ENCODE results near the gene ITGA2. TPM values are rescaled to one million over a fixed set of nuclear protein-coding genes. Genes with fewer than 3 reads are reported as not detected.
"Not testable (repeated sequence)": the region's sequence is repeated elsewhere in the genome, so short reads cannot be mapped to it uniquely, and the experiment has no call there.

Gene ITGA2
- total and polyA plus RNA-seq, 4 donors, result 2.0 to 36.1 (median 19.2) TPM

DNA sequence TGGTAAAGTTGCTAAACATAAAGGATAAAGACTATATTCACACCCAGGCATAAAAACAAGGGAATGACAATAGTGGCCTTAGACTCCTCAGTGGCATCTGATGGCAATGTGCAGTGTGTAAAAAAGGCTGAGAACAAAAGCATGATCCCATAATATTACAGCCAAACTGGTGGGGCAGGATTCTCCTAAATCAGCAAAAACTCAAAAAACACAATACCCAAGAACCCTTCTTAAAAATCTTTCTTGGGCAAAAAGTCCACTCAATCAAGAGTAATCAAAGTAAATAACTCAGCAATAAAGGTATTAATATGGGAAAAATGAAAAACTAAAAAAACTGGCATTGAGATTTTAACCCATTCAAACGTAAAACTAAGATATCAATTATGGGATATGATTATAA is 122.0 kb downstream of the ITGA2 start:
- Histone ChIP-seq H3K9ac (ENCODE audit: insufficient read depth in 1 of 2, low read length in 2 of 2) (no peak overlapping the region), H3K27ac (ENCODE audit: low read depth in 1 of 2, low read length in 1 of 2) (no peak overlapping the region), H3K27me3 (ENCODE audit: control insufficient read depth in 3 of 3, insufficient read depth in 3 of 3, low read length in 2 of 3) (no peaks in the 10 kb centered on the region), H3K9me3 (ENCODE audit: control insufficient read depth in 4 of 4, insufficient read depth in 3 of 4, low read length in 3 of 4) (no peaks in the 10 kb centered on the region), H3K4me3 (no peak overlapping the region), H3K36me3 (ENCODE audit: control insufficient read depth in 4 of 4, insufficient read depth in 4 of 4, low read length in 4 of 4) (peaks cover 0 to 3% (median under 1%) of the 10 kb centered on the region in 4 donors), H3K4me1 (ENCODE audit: control insufficient read depth in 5 of 5, insufficient read depth in 5 of 5, low read length in 5 of 5) (peaks cover 0 to 11% (median 6%) of the 10 kb centered on the region in 5 donors)
- TF ChIP-seq, protein P1, sequence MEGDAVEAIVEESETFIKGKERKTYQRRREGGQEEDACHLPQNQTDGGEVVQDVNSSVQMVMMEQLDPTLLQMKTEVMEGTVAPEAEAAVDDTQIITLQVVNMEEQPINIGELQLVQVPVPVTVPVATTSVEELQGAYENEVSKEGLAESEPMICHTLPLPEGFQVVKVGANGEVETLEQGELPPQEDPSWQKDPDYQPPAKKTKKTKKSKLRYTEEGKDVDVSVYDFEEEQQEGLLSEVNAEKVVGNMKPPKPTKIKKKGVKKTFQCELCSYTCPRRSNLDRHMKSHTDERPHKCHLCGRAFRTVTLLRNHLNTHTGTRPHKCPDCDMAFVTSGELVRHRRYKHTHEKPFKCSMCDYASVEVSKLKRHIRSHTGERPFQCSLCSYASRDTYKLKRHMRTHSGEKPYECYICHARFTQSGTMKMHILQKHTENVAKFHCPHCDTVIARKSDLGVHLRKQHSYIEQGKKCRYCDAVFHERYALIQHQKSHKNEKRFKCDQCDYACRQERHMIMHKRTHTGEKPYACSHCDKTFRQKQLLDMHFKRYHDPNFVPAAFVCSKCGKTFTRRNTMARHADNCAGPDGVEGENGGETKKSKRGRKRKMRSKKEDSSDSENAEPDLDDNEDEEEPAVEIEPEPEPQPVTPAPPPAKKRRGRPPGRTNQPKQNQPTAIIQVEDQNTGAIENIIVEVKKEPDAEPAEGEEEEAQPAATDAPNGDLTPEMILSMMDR (IDR thresholded peaks at IDR 0.05; ENCODE audit: control extremely low read depth, extremely low read depth), result no peak
- no peak for DNase-seq
- 97 to 98% methylated on average over 1 of the region's 1 CpG for WGBS, 2 donors
- no peak for ATAC-seq (ENCODE audit: insufficient read depth, low FRiP score)

- H3K27me3 ChIP-seq (ENCODE audit: control insufficient read depth in 3 of 3, insufficient read depth in 3 of 3, low read length in 2 of 3); H3K36me3 ChIP-seq (ENCODE audit: control insufficient read depth in 4 of 4, insufficient read depth in 4 of 4, low read length in 4 of 4); ATAC-seq (ENCODE audit: insufficient read depth, low FRiP score); H3K27ac ChIP-seq (ENCODE audit: low read depth in 1 of 2, low read length in 1 of 2); H3K9ac ChIP-seq (ENCODE audit: insufficient read depth in 1 of 2, low read length in 2 of 2); DNase-seq; H3K9me3 ChIP-seq (ENCODE audit: control insufficient read depth in 4 of 4, insufficient read depth in 3 of 4, low read length in 3 of 4); H3K4me3 ChIP-seq: not testable (repeated sequence)
- 94 to 96% methylated on average over 6 of the region's 6 CpGs for WGBS, 2 donors
- H3K4me1 ChIP-seq (ENCODE audit: control insufficient read depth in 5 of 5, insufficient read depth in 5 of 5, low read length in 5 of 5), result peaks cover 0 to 10% (median 6%) of the 10 kb centered on the region in 5 donors
Measured at GRCh38 chr5:53112307-53112706, 123.2 kb downstream of the ITGA2 start.

GRCh38 chr5:53112909-53113308 is 123.8 kb downstream of the ITGA2 start:
- no peak for DNase-seq
- ATAC-seq (ENCODE audit: insufficient read depth, low FRiP score), result no peak
- Histone ChIP-seq H3K9ac (ENCODE audit: insufficient read depth in 1 of 2, low read length in 2 of 2) (no peak overlapping the region), H3K4me3 (no peak overlapping the region), H3K4me1 (ENCODE audit: control insufficient read depth in 5 of 5, insufficient read depth in 5 of 5, low read length in 5 of 5) (peaks cover 0 to 10% (median 3%) of the 10 kb centered on the region in 5 donors), H3K36me3 (ENCODE audit: control insufficient read depth in 4 of 4, insufficient read depth in 4 of 4, low read length in 4 of 4) (peaks cover 0 to 3% (median 0%) of the 10 kb centered on the region in 4 donors), H3K9me3 (ENCODE audit: control insufficient read depth in 4 of 4, insufficient read depth in 3 of 4, low read length in 3 of 4) (no peaks in the 10 kb centered on the region), H3K27me3 (ENCODE audit: control insufficient read depth in 3 of 3, insufficient read depth in 3 of 3, low read length in 2 of 3) (no peaks in the 10 kb centered on the region), H3K27ac (ENCODE audit: low read depth in 1 of 2, low read length in 1 of 2) (no peak overlapping the region)
- TF ChIP-seq, protein P1 (IDR thresholded peaks at IDR 0.05; ENCODE audit: control extremely low read depth, extremely low read depth), result no peak
- WGBS, 2 donors, result 86 to 95% methylated on average over 3 of the region's 3 CpGs

- 89 to 95% methylated on average over 9 of the region's 9 CpGs for WGBS, 2 donors
- TF ChIP-seq, protein P1 (IDR thresholded peaks at IDR 0.05; ENCODE audit: control extremely low read depth, extremely low read depth), result no peak
- H3K4me3 ChIP-seq, result no peak overlapping the region
Measured at GRCh38 chr5:53113947-53114346, 124.8 kb downstream of the ITGA2 start.

More at GRCh38 chr5:53113947-53114346, 124.8 kb downstream of the ITGA2 start:
- Histone ChIP-seq H3K27me3 (ENCODE audit: control insufficient read depth in 3 of 3, insufficient read depth in 3 of 3, low read length in 2 of 3) (no peaks in the 10 kb centered on the region), H3K9me3 (ENCODE audit: control insufficient read depth in 4 of 4, insufficient read depth in 3 of 4, low read length in 3 of 4) (no peaks in the 10 kb centered on the region), H3K27ac (ENCODE audit: low read depth in 1 of 2, low read length in 1 of 2) (no peak overlapping the region), H3K9ac (ENCODE audit: insufficient read depth in 1 of 2, low read length in 2 of 2) (no peak overlapping the region), H3K4me1 (ENCODE audit: control insufficient read depth in 5 of 5, insufficient read depth in 5 of 5, low read length in 5 of 5) (peaks cover 0 to 6% (median 3%) of the 10 kb centered on the region in 5 donors), H3K36me3 (ENCODE audit: control insufficient read depth in 4 of 4, insufficient read depth in 4 of 4, low read length in 4 of 4) (peaks cover 0 to 3% (median 0%) of the 10 kb centered on the region in 4 donors)
- no peak for ATAC-seq (ENCODE audit: insufficient read depth, low FRiP score)
- no peak for DNase-seq
